GM12864 (cell line): ENCODE measurements around the gene SMARCA2.

Experiments
- DNase-seq: peaks from one replicate; pipeline ENCODE4 v3.0.0-alpha.2; 2011; ENCODE audit warnings: low read depth
- H3K4me3 ChIP-seq: 2 replicates; pipeline ENCODE4 v1.5.1; 2011; ENCODE audit warnings: mild to moderate bottlenecking, low read depth, low read length, control low read depth
- TF ChIP-seq, protein P1 (sequence below): IDR thresholded peaks from 2 replicates; pipeline ENCODE4 v1.5.1; 2011; ENCODE audit warnings: low read depth, mild to moderate bottlenecking, moderate library complexity, low read length, control low read depth, inconsistent platforms; ENCODE audit errors: missing control alignments

The SMARCA2 gene

DNA sequence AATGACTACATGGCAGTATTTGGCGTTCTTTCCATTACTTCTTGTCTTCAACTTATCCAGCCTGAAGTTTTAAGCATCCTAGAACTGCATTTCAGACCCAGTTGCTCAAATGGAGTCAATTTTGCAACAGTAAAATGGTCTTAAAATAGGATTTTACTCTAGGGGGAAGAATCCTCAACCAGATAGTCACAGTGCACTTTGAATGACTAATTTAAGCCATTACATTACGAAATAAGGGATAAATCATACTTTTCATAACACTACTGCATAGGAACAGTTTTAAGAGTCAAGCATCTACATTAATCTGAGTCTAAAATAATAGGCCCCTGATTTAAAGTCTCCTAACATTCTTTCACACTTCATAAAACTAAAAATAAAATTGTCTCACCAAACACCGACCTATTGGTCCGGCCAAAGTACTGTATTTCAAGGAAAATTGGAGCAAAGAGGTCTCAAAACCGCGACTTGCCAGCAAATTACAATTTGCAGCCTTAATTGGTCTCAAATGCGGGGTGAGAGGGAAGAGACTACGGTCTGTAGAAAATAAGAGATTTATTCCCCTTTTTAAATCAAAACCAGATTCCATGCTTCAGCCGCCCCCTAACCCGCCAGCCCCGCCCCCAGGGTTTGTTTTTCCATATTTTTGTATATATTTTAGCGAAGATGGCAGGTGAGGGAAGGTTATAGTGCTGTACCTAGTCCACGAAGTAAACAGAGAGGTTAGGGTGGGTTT is 1.2 kb upstream of the SMARCA2 start:
- TF ChIP-seq, protein P1, sequence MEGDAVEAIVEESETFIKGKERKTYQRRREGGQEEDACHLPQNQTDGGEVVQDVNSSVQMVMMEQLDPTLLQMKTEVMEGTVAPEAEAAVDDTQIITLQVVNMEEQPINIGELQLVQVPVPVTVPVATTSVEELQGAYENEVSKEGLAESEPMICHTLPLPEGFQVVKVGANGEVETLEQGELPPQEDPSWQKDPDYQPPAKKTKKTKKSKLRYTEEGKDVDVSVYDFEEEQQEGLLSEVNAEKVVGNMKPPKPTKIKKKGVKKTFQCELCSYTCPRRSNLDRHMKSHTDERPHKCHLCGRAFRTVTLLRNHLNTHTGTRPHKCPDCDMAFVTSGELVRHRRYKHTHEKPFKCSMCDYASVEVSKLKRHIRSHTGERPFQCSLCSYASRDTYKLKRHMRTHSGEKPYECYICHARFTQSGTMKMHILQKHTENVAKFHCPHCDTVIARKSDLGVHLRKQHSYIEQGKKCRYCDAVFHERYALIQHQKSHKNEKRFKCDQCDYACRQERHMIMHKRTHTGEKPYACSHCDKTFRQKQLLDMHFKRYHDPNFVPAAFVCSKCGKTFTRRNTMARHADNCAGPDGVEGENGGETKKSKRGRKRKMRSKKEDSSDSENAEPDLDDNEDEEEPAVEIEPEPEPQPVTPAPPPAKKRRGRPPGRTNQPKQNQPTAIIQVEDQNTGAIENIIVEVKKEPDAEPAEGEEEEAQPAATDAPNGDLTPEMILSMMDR, result no peak
- DNase-seq, result no peak
- H3K4me3 ChIP-seq, result peak overlapping the region; percentile 98

DNA sequence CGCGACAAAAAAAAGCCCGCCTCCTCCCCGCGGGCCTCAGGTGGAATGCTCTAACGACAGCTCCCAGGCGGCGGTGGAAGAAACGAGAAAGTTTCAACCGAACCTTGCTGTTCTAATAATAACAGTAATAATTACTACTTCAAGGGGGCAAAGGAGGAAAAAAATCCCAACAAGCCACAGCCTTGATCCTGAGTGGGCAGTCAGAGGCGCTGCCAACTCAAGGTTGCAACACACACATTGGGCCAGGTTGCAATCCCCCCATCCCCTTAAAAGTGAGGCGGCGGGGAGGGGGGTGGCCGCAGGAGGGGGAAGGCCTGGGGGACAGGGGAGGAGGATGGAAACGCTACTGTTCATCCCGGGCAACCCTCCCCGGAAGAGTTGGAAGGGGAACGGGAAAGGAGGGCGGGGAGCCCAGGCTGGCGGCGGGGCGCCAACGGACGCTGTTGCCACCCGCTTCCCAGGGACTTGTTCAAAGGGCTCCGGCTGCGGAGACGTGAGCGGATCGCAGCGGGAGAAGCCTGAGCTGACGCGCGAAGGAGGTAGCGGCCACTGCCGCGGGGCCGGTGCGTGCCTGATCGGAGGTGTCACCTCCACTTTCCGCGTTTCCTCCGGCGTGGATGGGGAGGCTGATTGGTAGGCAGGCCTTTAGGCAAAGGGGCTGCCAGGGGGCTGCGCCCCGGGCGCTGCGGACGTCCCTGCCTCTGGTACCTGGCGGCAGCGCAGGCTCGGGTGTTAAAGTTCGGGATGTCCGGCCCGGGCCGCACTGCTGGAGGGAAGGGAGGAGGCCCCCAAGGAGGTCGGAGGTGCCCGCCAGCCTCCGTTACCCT is 647 bp downstream of the SMARCA2 start:
- no peak for DNase-seq
- TF ChIP-seq, protein P1, result no peak
- H3K4me3 ChIP-seq, result peak overlapping the region; percentile 98

DNA sequence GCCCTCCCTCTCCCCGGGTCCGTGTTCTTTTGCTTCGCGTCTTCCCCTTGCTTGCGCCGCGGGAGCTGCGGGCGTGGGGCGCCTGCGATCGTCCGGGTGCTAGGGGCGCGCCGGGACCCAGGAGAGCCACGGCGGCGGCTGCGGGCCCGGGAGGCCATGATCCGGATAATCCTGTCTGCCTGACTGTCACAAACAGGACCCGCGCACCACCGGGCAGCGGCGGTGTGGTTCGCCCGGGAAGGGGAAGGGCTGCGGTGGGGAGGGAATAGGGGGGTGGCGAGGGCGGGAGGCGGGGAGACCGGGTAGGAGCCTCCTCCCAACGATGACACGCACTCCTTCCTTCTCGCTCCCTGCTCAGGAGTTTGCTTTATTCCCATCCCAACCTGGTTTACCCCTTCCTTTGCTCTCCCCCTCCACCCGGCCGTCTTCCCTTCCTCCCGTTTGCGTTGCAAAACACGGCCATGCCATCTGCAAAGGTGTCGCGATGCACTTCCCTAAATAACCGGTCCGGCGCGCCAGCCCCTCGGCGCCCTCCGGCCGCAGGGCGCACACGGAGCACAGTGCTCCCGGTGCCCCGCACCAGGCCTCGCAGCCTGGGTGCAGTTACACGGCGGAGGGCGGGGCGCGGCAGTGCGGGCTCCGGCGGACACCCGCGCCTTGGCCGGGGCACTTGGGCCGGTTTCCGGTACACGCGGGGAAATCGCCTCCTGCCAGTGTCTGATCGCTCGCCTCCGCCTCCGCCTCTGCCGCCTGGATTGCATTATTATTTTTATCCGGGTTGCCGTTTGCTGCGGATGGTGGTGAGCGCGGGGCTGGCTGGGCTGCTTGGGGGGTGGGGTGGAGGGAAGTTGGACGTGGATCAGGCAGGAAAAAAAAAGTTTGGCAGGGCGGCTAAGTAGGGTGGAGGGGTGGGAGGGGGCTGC is 1.5 kb downstream of the SMARCA2 start:
- DNase-seq, result no peak
- TF ChIP-seq, protein P1, result peak; percentile 3
- H3K4me3 ChIP-seq, result peak overlapping the region; percentile 98

DNA sequence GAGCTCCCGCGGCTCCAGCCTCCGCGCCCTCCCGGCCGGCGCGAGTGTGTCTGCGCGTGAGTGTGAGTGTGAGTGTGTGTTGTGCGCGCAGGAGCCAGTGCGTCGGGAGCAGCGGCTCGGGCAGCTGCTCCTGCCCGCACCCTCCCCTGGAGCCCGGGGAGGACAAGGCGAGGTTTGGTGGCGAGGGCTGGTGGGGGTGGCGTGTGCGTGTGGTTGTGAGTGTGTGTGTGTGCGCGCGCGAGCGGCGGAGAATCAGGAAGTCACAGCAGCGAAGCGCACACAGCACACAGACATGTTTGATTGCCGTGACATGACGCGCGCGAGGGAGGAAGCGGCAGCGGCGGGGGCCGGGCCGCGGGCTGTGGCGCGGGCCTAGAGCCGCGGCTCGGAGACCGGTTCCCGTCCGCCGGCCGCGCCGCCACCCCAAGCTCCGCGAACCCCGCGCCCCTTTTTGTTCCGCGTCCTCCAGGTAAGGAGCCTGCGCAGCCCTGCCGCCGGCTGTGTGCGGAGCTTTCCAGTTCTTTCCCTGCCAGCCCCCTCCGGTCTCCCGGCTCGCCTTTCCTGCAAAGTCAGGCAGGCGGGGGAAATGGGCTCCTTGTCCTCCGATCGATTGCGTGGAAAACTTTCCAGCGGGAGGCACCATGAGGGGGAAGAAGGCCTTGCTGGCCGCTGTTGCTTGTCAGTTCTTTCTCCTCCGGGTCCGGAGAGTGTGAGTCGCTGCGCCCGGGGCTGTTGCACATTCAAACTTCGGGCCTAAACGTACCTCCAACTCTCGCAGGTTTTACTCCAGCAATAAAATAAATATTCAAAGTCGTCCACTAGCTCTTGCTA is 2.4 kb downstream of the SMARCA2 start:
- peak overlapping the region; percentile 98 for H3K4me3 ChIP-seq
- TF ChIP-seq, protein P1, result no peak
- DNase-seq, result peak; percentile 65

DNA sequence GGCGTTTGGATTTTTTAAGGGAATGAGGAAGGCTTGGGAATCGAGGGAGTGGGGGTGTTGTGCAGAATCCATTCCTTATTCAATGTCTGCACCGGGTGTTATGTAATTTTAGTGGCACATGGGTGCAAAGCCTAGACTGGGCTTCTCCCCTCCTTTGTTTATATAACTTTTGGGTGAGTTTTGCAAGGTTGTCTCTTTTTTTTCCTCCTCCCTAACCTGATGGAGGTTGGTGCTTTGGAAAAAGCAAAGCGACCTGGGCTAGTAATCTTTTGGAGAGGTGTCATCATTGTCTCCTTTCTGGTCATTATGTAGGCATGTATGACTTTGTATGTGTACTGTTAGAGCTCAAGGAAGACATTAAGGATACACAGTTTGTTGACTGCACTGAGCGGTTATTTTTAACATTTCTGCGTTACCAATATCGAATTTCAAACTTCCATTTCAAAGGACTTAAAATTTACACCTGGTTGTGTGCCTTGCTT is 3.1 kb downstream of the SMARCA2 start:
- TF ChIP-seq, protein P1, result no peak
- peak overlapping the region; percentile 98 for H3K4me3 ChIP-seq
- DNase-seq, result no peak
